SU-DHL-6 (cell line): ENCODE data around the gene HSD17B8.

ENCODE experiments used
- H2AFZ ChIP-seq: fragments of 200-600 bp; sonication (generic); 2 replicates; pipeline ENCODE4 v1.6.1; 2014; ENCODE audit warnings: low read depth, mild to moderate bottlenecking, moderate library complexity, mixed read lengths, antibody characterized with exemption, low read length; ENCODE audit not compliant: severe bottlenecking
- H3F3A ChIP-seq: fragments of 200-600 bp; shearing (Covaris generic); 2 replicates; pipeline ENCODE4 v1.6.0; 2016; ENCODE audit warnings: antibody characterized with exemption, mild to moderate bottlenecking; ENCODE audit not compliant: insufficient read depth
- H3K27ac ChIP-seq: fragments of 200-600 bp; sonication (generic); 2 replicates; pipeline ENCODE4 v1.5.1; 2016; ENCODE audit warnings: low read depth, mild to moderate bottlenecking, low read length, moderate library complexity, mixed read lengths
- H3K27me3 ChIP-seq: fragments of 200-600 bp; sonication (generic), shearing (Covaris generic); 2 replicates; pipeline ENCODE4 v1.6.0; 2014; ENCODE audit warnings: mild to moderate bottlenecking, low read length
- H3K36me3 ChIP-seq: fragments of 200-600 bp; sonication (generic); 2 replicates; pipeline ENCODE4 v1.6.1; 2014; ENCODE audit warnings: mild to moderate bottlenecking, low read length, mixed read lengths
- H3K4me2 ChIP-seq: fragments of 300-600, 200-600 bp; shearing (Covaris generic), sonication (generic); 2 replicates; pipeline ENCODE4 v1.6.0; 2014; ENCODE audit warnings: low read length, low read depth, mild to moderate bottlenecking; ENCODE audit not compliant: poor library complexity, severe bottlenecking
- H3K4me3 ChIP-seq: fragments of 200-600 bp; sonication (generic); 2 replicates; pipeline ENCODE4 v1.5.1; 2014; ENCODE audit warnings: antibody characterized with exemption, low read length, mild to moderate bottlenecking, mixed read lengths; ENCODE audit not compliant: insufficient read depth, poor library complexity, severe bottlenecking
- H3K79me2 ChIP-seq: fragments of 200-600 bp; sonication (generic); 2 replicates; pipeline ENCODE4 v1.6.1; 2014; ENCODE audit warnings: mild to moderate bottlenecking, low read length, moderate library complexity; ENCODE audit not compliant: insufficient read depth
- H3K9ac ChIP-seq: fragments of 200-600 bp; sonication (generic); 2 replicates; pipeline ENCODE4 v1.7.0; 2014; ENCODE audit warnings: mild to moderate bottlenecking, low read length
- H3K9me2 ChIP-seq: fragments of 200-600 bp; sonication (generic); replicated peaks from 2 replicates; pipeline ENCODE4 v1.6.1; 2014; ENCODE audit warnings: low read length; ENCODE audit not compliant: insufficient read depth
- H3K9me3 ChIP-seq: fragments of 200-600 bp; sonication (generic); 2 replicates; pipeline ENCODE4 v1.6.1; 2014; ENCODE audit warnings: low read length, mixed read lengths; ENCODE audit not compliant: insufficient read depth
- H4K20me1 ChIP-seq: fragments of 200-600 bp; sonication (generic); 2 replicates; pipeline ENCODE4 v1.6.1; 2014; ENCODE audit warnings: low read depth, mild to moderate bottlenecking, antibody characterized with exemption, low read length, moderate library complexity, mixed read lengths
- CTCF ChIP-seq: fragments of 200-600 bp; sonication (generic); IDR thresholded peaks from one replicate; pipeline ENCODE4 v1.5.1; 2017; ENCODE audit warnings: antibody characterized with exemption, mild to moderate bottlenecking, low read length, moderate library complexity; ENCODE audit not compliant: insufficient read depth, poor library complexity, severe bottlenecking
- EZH2phosphoT487 ChIP-seq: fragments of 200-600 bp; sonication (generic), shearing (Covaris generic); conservative IDR thresholded peaks from 2 replicates; pipeline ENCODE4 v1.6.1; 2018; ENCODE audit warnings: mild to moderate bottlenecking, antibody characterized with exemption, low read length, moderate library complexity, mixed read lengths

The HSD17B8 gene

GRCh38 chr6:33177552-33178446 lies 26.7 kb upstream of the HSD17B8 start:
- Histone ChIP-seq H3K36me3 (no peaks in the 10 kb centered on the region), H3F3A (no peaks in the 10 kb centered on the region), H4K20me1 (no peaks in the 10 kb centered on the region), H3K27ac (no peak overlapping the region), H3K9me3 (no peaks in the 10 kb centered on the region), H3K4me3 (no peak overlapping the region), H2AFZ (no peak overlapping the region), H3K9ac (no peak overlapping the region), H3K4me2 (no peak overlapping the region), H3K9me2 (no peaks in the 10 kb centered on the region), H3K27me3 (no peaks in the 10 kb centered on the region), H3K79me2 (no peaks in the 10 kb centered on the region)
- TF ChIP-seq EZH2phosphoT487 (no peak), CTCF (no peak)

GRCh38 chr6:33178755-33179475 lies 25.5 kb upstream of the HSD17B8 start:
- Histone ChIP-seq H3K9me3 (no peaks in the 10 kb centered on the region), H3K27me3 (no peaks in the 10 kb centered on the region), H3F3A (no peaks in the 10 kb centered on the region), H2AFZ (no peak overlapping the region), H3K9me2 (no peaks in the 10 kb centered on the region), H4K20me1 (no peaks in the 10 kb centered on the region), H3K36me3 (no peaks in the 10 kb centered on the region), H3K9ac (no peak overlapping the region), H3K4me3 (no peak overlapping the region), H3K27ac (no peak overlapping the region), H3K4me2 (no peak overlapping the region), H3K79me2 (no peaks in the 10 kb centered on the region)
- TF ChIP-seq EZH2phosphoT487 (no peak), CTCF (no peak)

- Histone ChIP-seq H3K36me3 (no peaks in the 10 kb centered on the region), H2AFZ (no peak overlapping the region), H3K27me3 (no peaks in the 10 kb centered on the region), H3K9me2 (no peaks in the 10 kb centered on the region), H3K27ac (no peak overlapping the region), H3K9ac (no peak overlapping the region), H3K4me2 (no peak overlapping the region), H3K79me2 (no peaks in the 10 kb centered on the region), H3K9me3 (no peaks in the 10 kb centered on the region), H3K4me3 (no peak overlapping the region), H4K20me1 (no peaks in the 10 kb centered on the region), H3F3A (no peaks in the 10 kb centered on the region)
- TF ChIP-seq EZH2phosphoT487 = no peak
- TF ChIP-seq CTCF = no peak
Measured at GRCh38 chr6:33181141-33181540, 23.3 kb upstream of the HSD17B8 start.
